MCF 10A (cell line): ENCODE results near the gene C16orf78. TPM values are rescaled to one million over a fixed set of nuclear protein-coding genes. Genes with fewer than 3 reads are reported as not detected.
A peak's percentile ranks its signal among the peaks of the same experiment; 100 is the strongest.

Source experiments
- Bru-seq: library from RNA; stranded (reverse); fragments of 400-500 nt; gene quantifications from one replicate; lab custom pipeline; 2021; lab: Mats Ljungman, UMichigan
- BruChase-seq, 2 experiments: library from RNA; stranded (reverse); fragments of 400-500 nt; gene quantifications; one replicate each; lab custom pipeline; 2021; lab: Mats Ljungman, UMichigan
- BruUV-seq: library from RNA; stranded (reverse); fragments of 400-500 nt; replicated peaks from 2 replicates; lab custom pipeline; 2021; lab: Mats Ljungman, UMichigan
- CTCF ChIA-PET: fragments of 300-600 bp; sonication (Branson Sonifier 250); formaldehyde crosslinking; extraction: SDS; loops from one replicate; lab custom pipeline; 2021; ENCODE audit warnings: antibody characterized with exemption, inconsistent platforms; lab: Yijun Ruan, JAX
- POLR2A ChIA-PET: fragments of 300-600, 350-650 bp; sonication (Branson Sonifier 250); formaldehyde crosslinking; extraction: SDS; loops from one replicate; lab custom pipeline; 2020; ENCODE audit warnings: antibody characterized with exemption, inconsistent platforms; lab: Yijun Ruan, JAX
- DNase-seq: peaks from one replicate; pipeline ENCODE4 v3.0.0-alpha.2; 2018; ENCODE audit not compliant: unreplicated experiment
- H3K27ac Mint-ChIP-seq: one replicate; pipeline ENCODE4 v1.8.0; 2022; ENCODE audit warnings: mild to moderate bottlenecking, low read depth, mixed read lengths; ENCODE audit not compliant: unreplicated experiment
- H3K27me3 Mint-ChIP-seq: one replicate; pipeline ENCODE4 v1.8.0; 2022; ENCODE audit warnings: mixed read lengths; ENCODE audit not compliant: insufficient read depth, unreplicated experiment
- H3K36me3 Mint-ChIP-seq: one replicate; pipeline ENCODE4 v1.8.0; 2022; ENCODE audit warnings: mild to moderate bottlenecking, moderate library complexity, mixed read lengths; ENCODE audit not compliant: insufficient read depth, unreplicated experiment
- H3K4me1 Mint-ChIP-seq: one replicate; pipeline ENCODE4 v1.8.0; 2022; ENCODE audit warnings: mixed read lengths; ENCODE audit not compliant: insufficient read depth, unreplicated experiment
- H3K4me3 Mint-ChIP-seq: one replicate; pipeline ENCODE4 v1.8.0; 2022; ENCODE audit warnings: mild to moderate bottlenecking, moderate library complexity, mixed read lengths; ENCODE audit not compliant: unreplicated experiment
- H3K9me3 Mint-ChIP-seq: one replicate; pipeline ENCODE4 v1.8.0; 2022; ENCODE audit warnings: mixed read lengths; ENCODE audit not compliant: unreplicated experiment
- CTCF ChIP-seq: fragments of 200-600 bp; IDR thresholded peaks from one replicate; pipeline ENCODE4 v1.8.0; 2022; ENCODE audit warnings: antibody characterized with exemption, mild to moderate bottlenecking; ENCODE audit not compliant: unreplicated experiment
- intact Hi-C: fragments of 100-400 bp; cut with micrococcal nuclease; formaldehyde crosslinking; loops from 2 replicates; pipeline ENCODE4 v1.14.1; 2022
- long read RNA-seq: library from polyadenylated mRNA; stranded (forward); transcript quantifications from one replicate; pipeline ENCODE4 v2.0.0, GENCODE V29; 2022
- total RNA-seq: library from RNA; stranded (reverse); gene quantifications from 2 replicates; pipeline ENCODE4 v1.2.3, GENCODE V29; 2022

C16orf78 gene
- total RNA-seq (not detected in 2 replicates), Bru-seq, nascent RNA (not detected), BruChase-seq, experiment 1, labeled RNA remaining after a 6-hour chase (not detected), BruChase-seq, experiment 2, labeled RNA remaining after a 2-hour chase (percentile 4 among the genes with signal in this experiment)
- long read RNA-seq = 0 reads

GRCh38 chr16:49373504-49373903 lies at the start of gene C16orf78:
Gene C16orf78 (plus strand): TSS chr16:49373804. CDS start chr16:49373940, 136 bp downstream.
- no TSS peak for BruUV-seq
- POLR2A ChIA-PET = no interaction called here
- DNase-seq = no peak
- Mint-ChIP-seq H3K9me3 (no peaks in the 10 kb centered on the region), H3K4me1 (no peaks in the 10 kb centered on the region), H3K36me3 (no peaks in the 10 kb centered on the region), H3K4me3 (no peak within 1 kb of the TSS), H3K27me3 (peaks cover 16% of the 10 kb centered on the region), H3K27ac (no peak within 1 kb of the TSS)
- TF ChIP-seq CTCF = no peak
- intact Hi-C loops = no loop called here
- CTCF ChIA-PET = interaction anchor here (0.6 to 1.0 kb wide), 2 partner anchors 23 to 351 kb away, joined by 3 read pairs; no protein-coding TSS in a partner anchor

- ChIA-PET POLR2A (no interaction called here), CTCF (interaction anchor here (0.6 to 0.7 kb wide), 2 partner anchors 23 to 452 kb away, joined by 3 read pairs; no protein-coding TSS in a partner anchor)
- Mint-ChIP-seq H3K4me3 (no peak overlapping the region), H3K36me3 (peaks cover 7% of the 10 kb centered on the region), H3K27ac (no peak overlapping the region), H3K9me3 (peaks cover 9% of the 10 kb centered on the region), H3K27me3 (peaks cover 11% of the 10 kb centered on the region), H3K4me1 (no peaks in the 10 kb centered on the region)
- no peak for DNase-seq
- BruUV-seq = no TSS peak
- intact Hi-C loops = no loop called here
- TF ChIP-seq CTCF = no peak
Measured at GRCh38 chr16:49324703-49325102, 48.9 kb upstream of the C16orf78 start.

- no peak overlapping the region for H3K27ac Mint-ChIP-seq
- ChIA-PET POLR2A (no interaction called here), CTCF (interaction anchor here (0.7 kb wide), 2 partner anchors 82 to 630 kb away, joined by 3 read pairs; no protein-coding TSS in a partner anchor)
- peaks cover 11% of the 10 kb centered on the region for H3K27me3 Mint-ChIP-seq
- BruUV-seq = no TSS peak
- no peak for TF ChIP-seq CTCF
- no peak for DNase-seq
- no peaks in the 10 kb centered on the region for H3K9me3 Mint-ChIP-seq
- H3K4me1 Mint-ChIP-seq = no peaks in the 10 kb centered on the region
- H3K36me3 Mint-ChIP-seq = no peaks in the 10 kb centered on the region
- intact Hi-C loops = no loop called here
- no peak overlapping the region for H3K4me3 Mint-ChIP-seq
Measured at GRCh38 chr16:49327466-49327865, 46.1 kb upstream of the C16orf78 start.

DNA sequence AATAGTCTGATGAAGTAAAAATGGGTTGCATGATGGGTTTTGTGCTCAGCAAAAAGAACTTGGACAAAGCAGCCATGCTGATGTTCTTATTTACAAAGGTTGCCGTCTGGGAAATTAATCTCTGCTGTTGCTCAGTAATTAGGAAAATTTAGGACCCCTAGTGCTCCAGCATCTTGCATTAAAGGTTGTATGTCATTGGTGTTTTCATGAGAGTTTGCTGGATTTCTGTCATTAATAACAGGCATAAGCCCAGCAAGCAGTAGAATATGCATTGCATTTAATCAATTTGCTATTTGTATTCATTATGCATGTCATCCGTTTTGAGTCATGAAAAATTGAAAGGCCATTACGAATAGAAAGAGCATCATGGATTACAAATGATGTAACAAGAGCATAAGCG lies 45.3 kb upstream of the C16orf78 start:
- H3K27ac Mint-ChIP-seq = no peak overlapping the region
- ChIA-PET POLR2A (no interaction called here), CTCF (interaction anchor here (0.7 kb wide), 1 partner anchor 631 kb away, joined by 3 read pairs; no protein-coding TSS in a partner anchor)
- DNase-seq = no peak
- H3K36me3 Mint-ChIP-seq = no peaks in the 10 kb centered on the region
- TF ChIP-seq CTCF = no peak
- no peaks in the 10 kb centered on the region for H3K4me1 Mint-ChIP-seq
- intact Hi-C loops = no loop called here
- H3K9me3 Mint-ChIP-seq = no peaks in the 10 kb centered on the region
- no TSS peak for BruUV-seq
- peaks cover 11% of the 10 kb centered on the region for H3K27me3 Mint-ChIP-seq
- no peak overlapping the region for H3K4me3 Mint-ChIP-seq
